ENCODE measurements around the gene TNFRSF21. TPM values are rescaled to one million over a fixed set of nuclear protein-coding genes. Genes with fewer than 3 reads are reported as not detected.

The TNFRSF21 gene
- total RNA-seq, 2 donors from 2014 or later, result 7.3 to 15.3 TPM

DNA sequence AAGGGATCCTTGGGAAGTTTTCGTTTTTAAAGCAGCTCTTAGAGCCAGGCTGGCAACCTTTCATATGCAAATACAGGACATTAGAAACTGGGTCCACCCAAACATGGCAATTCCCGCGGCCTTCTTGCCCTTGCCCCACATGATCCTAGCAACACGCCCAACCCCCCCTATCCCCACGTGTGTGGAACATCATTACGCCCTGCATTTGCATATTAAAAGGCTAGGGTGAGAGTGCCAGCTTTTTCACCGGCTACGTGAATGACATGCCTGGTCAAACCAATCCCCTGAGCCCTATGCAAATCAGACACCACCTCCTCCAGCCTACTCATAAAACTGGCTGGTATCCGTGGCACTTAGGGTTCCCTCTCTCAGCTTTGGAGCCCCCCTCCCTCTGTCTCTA is 88.1 kb downstream of the TNFRSF21 start:
- Histone ChIP-seq H3K9me3 (no peaks in the 10 kb centered on the region), H3K27me3 (replicated peaks; ENCODE audit: insufficient read depth) (no peaks in the 10 kb centered on the region), H3K36me3 (no peaks in the 10 kb centered on the region), H3K4me3 (no peak overlapping the region), H3K4me1 (ENCODE audit: control insufficient read depth in 1 of 2, low read depth in 2 of 2) (no peaks in the 10 kb centered on the region), H3K27ac (no peak overlapping the region)
- DNase-seq (ENCODE audit: low spot score), result no peak
- ATAC-seq (ENCODE audit: insufficient number of reproducible peaks, low FRiP score, low read depth), result no peak
- TF ChIP-seq, protein P1, sequence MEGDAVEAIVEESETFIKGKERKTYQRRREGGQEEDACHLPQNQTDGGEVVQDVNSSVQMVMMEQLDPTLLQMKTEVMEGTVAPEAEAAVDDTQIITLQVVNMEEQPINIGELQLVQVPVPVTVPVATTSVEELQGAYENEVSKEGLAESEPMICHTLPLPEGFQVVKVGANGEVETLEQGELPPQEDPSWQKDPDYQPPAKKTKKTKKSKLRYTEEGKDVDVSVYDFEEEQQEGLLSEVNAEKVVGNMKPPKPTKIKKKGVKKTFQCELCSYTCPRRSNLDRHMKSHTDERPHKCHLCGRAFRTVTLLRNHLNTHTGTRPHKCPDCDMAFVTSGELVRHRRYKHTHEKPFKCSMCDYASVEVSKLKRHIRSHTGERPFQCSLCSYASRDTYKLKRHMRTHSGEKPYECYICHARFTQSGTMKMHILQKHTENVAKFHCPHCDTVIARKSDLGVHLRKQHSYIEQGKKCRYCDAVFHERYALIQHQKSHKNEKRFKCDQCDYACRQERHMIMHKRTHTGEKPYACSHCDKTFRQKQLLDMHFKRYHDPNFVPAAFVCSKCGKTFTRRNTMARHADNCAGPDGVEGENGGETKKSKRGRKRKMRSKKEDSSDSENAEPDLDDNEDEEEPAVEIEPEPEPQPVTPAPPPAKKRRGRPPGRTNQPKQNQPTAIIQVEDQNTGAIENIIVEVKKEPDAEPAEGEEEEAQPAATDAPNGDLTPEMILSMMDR (IDR thresholded peaks at IDR 0.05), result no peak

GRCh38 chr6:47209632-47210031 is 100.1 kb downstream of the TNFRSF21 start:
- no peaks in the 10 kb centered on the region for H3K9me3 ChIP-seq
- no peaks in the 10 kb centered on the region for H3K4me1 ChIP-seq (ENCODE audit: control insufficient read depth in 1 of 2, low read depth in 2 of 2)
- no peak overlapping the region for H3K27ac ChIP-seq
- DNase-seq (ENCODE audit: low spot score) (no peak), ATAC-seq (ENCODE audit: insufficient number of reproducible peaks, low FRiP score, low read depth) (no peak)
- no peaks in the 10 kb centered on the region for H3K36me3 ChIP-seq
- no peaks in the 10 kb centered on the region for H3K27me3 ChIP-seq (replicated peaks; ENCODE audit: insufficient read depth)
- no peak overlapping the region for H3K4me3 ChIP-seq
- TF ChIP-seq, protein P1 (IDR thresholded peaks at IDR 0.05), result no peak

DNA sequence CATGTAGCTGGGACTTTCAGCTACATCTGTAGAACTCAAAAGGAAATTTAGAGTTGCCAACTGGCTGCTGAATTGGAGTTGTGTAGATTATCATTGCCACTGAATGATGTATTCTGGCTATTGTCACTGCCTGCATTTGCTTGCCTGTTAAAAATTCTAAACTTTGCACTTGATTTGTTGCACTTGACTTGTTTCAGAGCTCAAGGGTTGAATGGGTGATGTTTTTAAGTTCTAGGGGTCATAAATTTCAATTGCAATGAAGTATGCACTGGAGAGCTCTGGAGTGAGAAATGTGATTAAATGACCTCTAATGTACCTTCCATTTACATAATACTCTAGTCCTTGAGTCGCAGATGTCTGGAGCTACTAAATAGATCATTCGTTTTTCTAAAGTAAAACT is 102.4 kb downstream of the TNFRSF21 start:
- Histone ChIP-seq H3K4me3 (no peak overlapping the region), H3K27ac (no peak overlapping the region), H3K4me1 (ENCODE audit: control insufficient read depth in 1 of 2, low read depth in 2 of 2) (no peaks in the 10 kb centered on the region), H3K27me3 (replicated peaks; ENCODE audit: insufficient read depth) (no peaks in the 10 kb centered on the region), H3K9me3 (no peaks in the 10 kb centered on the region), H3K36me3 (no peaks in the 10 kb centered on the region)
- DNase-seq (ENCODE audit: low spot score), result no peak
- TF ChIP-seq, protein P1 (IDR thresholded peaks at IDR 0.05), result no peak
- no peak for ATAC-seq (ENCODE audit: insufficient number of reproducible peaks, low FRiP score, low read depth)

GRCh38 chr6:47206626-47207025 is 103.1 kb downstream of the TNFRSF21 start:
- no peaks in the 10 kb centered on the region for H3K36me3 ChIP-seq
- no peaks in the 10 kb centered on the region for H3K4me1 ChIP-seq (ENCODE audit: control insufficient read depth in 1 of 2, low read depth in 2 of 2)
- H3K27ac ChIP-seq, result no peak overlapping the region
- H3K4me3 ChIP-seq, result no peak overlapping the region
- TF ChIP-seq, protein P1 (IDR thresholded peaks at IDR 0.05), result no peak
- no peak for DNase-seq (ENCODE audit: low spot score)
- no peaks in the 10 kb centered on the region for H3K27me3 ChIP-seq (replicated peaks; ENCODE audit: insufficient read depth)
- no peak for ATAC-seq (ENCODE audit: insufficient number of reproducible peaks, low FRiP score, low read depth)
- H3K9me3 ChIP-seq, result no peaks in the 10 kb centered on the region

DNA sequence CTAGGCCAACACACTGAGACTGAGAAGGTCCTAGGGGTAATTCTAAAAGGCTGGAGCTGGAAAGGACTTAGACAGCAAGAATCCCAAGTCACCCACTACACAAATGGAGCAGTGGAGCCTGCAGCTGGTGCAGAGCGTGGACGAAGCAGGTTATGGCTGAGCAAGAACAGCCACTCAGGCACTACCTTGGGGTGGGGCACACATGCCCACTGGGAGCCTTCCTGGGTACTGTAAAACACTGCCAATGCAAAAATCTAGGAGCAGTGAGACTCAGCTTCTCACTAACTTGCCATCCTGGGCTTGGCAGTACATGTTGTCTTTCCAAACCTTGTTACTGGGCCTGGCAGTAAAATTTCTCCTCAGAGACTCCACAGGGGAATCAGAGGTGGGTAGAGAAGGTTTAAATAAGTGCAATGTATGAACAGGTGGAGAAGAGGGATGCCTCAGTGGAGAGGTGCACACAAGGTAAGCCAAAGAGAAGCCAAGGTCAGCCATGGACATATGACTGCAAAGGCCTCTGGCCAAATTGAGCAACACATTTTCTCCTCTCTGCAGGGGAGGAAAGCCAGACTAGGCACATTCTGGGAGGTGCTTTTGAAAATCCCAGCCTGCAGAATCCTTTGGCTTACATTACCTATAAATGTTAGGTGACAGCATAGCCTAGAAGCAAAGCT is 105.6 kb downstream of the TNFRSF21 start:
- no peak for DNase-seq (ENCODE audit: low spot score)
- H3K4me1 ChIP-seq (ENCODE audit: control insufficient read depth in 1 of 2, low read depth in 2 of 2), result no peaks in the 10 kb centered on the region

More for the DNA sequence above, 105.6 kb downstream of the TNFRSF21 start:
- no peaks in the 10 kb centered on the region for H3K9me3 ChIP-seq
- no peak overlapping the region for H3K4me3 ChIP-seq
- no peaks in the 10 kb centered on the region for H3K36me3 ChIP-seq
- TF ChIP-seq, protein P1 (IDR thresholded peaks at IDR 0.05), result no peak
- ATAC-seq (ENCODE audit: insufficient number of reproducible peaks, low FRiP score, low read depth), result no peak
- H3K27me3 ChIP-seq (replicated peaks; ENCODE audit: insufficient read depth), result no peaks in the 10 kb centered on the region
- H3K27ac ChIP-seq, result no peak overlapping the region

All from thoracic aorta (tissue), 2 donors.